Prostate gland (tissue), 2 donors: ENCODE measurements around the gene ZNFX1.

Source experiments
- CTCF ChIP-seq, 4 experiments: fragments of 200-600 bp in 2 of 4; fragments of 450-650 bp in 2 of 4; sonication (generic) in 2 of 4; IDR thresholded peaks; 1 replicate in 3 of 4; 2 replicates in 1 of 4; pipeline ENCODE4 v1.5.1; 2016 to 2019; ENCODE audit warnings: antibody characterized with exemption in 4 of 4, mild to moderate bottlenecking in 2 of 4, moderate library complexity in 2 of 4
- POLR2AphosphoS5 ChIP-seq: sonication (generic); formaldehyde crosslinking; IDR thresholded peaks from one replicate; pipeline ENCODE4 v1.6.1; 2017; ENCODE audit warnings: antibody characterized with exemption

GRCh38 chr20:49234831-49235230, 43.0 kb downstream of the ZNFX1 start:
- TF ChIP-seq POLR2AphosphoS5: no peak
- TF ChIP-seq CTCF (IDR thresholded peaks at IDR 0.05): no peak
